CD14-positive monocyte (primary cell): ENCODE results near the gene TRAPPC5. TPM values are rescaled to one million over a fixed set of nuclear protein-coding genes. Genes with fewer than 3 reads are reported as not detected.

Experiments used
- DNase-seq, 3 donors: peaks; one replicate each; pipeline ENCODE4 v3.0.0-alpha.2; 2011 to 2022
- H2AFZ ChIP-seq: 2 replicates; pipeline ENCODE4 v1.6.0; 2012; ENCODE audit warnings: mild to moderate bottlenecking, low read depth, low read length, inconsistent platforms; ENCODE audit not compliant: insufficient read depth, poor library complexity, severe bottlenecking
- H3K27ac ChIP-seq, 2 donors: 1 replicate in 1 of 2; 2 replicates in 1 of 2; pipeline ENCODE4 v1.5.1; 2012 to 2013; ENCODE audit warnings: low read length in 2 of 2, control low read depth in 1 of 2, inconsistent platforms in 1 of 2, low read depth in 1 of 2, mild to moderate bottlenecking in 1 of 2
- H3K27me3 ChIP-seq, 2 donors: one replicate each; pipeline versions ENCODE4 v1.6.0 to v1.6.1; 2011 to 2013; ENCODE audit warnings: low read length in 2 of 2; ENCODE audit not compliant: control insufficient read depth in 2 of 2, insufficient read depth in 2 of 2
- H3K36me3 ChIP-seq, 2 donors: replicated peaks in 1 of 2; 1 replicate in 1 of 2; 2 replicates in 1 of 2; pipeline versions ENCODE4 v1.5.1 to v1.6.1; 2012 to 2013; ENCODE audit warnings: low read length in 2 of 2, control low read depth in 1 of 2, inconsistent platforms in 1 of 2, mild to moderate bottlenecking in 1 of 2; ENCODE audit not compliant: insufficient read depth in 2 of 2, control insufficient read depth in 1 of 2
- H3K4me1 ChIP-seq, 2 donors: 1 replicate in 1 of 2; 2 replicates in 1 of 2; pipeline versions ENCODE4 v1.5.1 to v1.6.1; 2012 to 2013; ENCODE audit warnings: low read length in 2 of 2, control low read depth in 1 of 2, inconsistent platforms in 1 of 2, mild to moderate bottlenecking in 1 of 2, moderate library complexity in 1 of 2; ENCODE audit not compliant: insufficient read depth in 2 of 2, control insufficient read depth in 1 of 2
- H3K4me2 ChIP-seq: replicated peaks from 2 replicates; pipeline ENCODE3; 2012; ENCODE audit warnings: low read length, moderate library complexity, mild to moderate bottlenecking; ENCODE audit not compliant: poor library complexity, severe bottlenecking; ENCODE audit errors: extremely low read depth
- H3K4me3 ChIP-seq, 3 experiments: fragments of 200-600 bp in 1 of 3; sonication (generic) in 1 of 3; replicated peaks in 1 of 3; 1 replicate in 2 of 3; 2 replicates in 1 of 3; pipeline ENCODE4 v1.5.1; 2011 to 2013; ENCODE audit warnings: low read length in 3 of 3, mild to moderate bottlenecking in 3 of 3, control low read depth in 2 of 3, low read depth in 2 of 3, inconsistent platforms in 1 of 3, moderate library complexity in 1 of 3
- H3K79me2 ChIP-seq: 2 replicates; pipeline ENCODE4 v1.6.0; 2012; ENCODE audit warnings: mild to moderate bottlenecking, control low read depth, inconsistent platforms, low read length, moderate library complexity; ENCODE audit not compliant: insufficient read depth
- H3K9ac ChIP-seq: 2 replicates; pipeline ENCODE4 v1.6.0; 2017; ENCODE audit warnings: low read length, mild to moderate bottlenecking; ENCODE audit not compliant: insufficient read depth, poor library complexity, severe bottlenecking
- H3K9me3 ChIP-seq, 2 donors: replicated peaks in 1 of 2; 1 replicate in 1 of 2; 2 replicates in 1 of 2; pipeline versions ENCODE4 v1.5.1 to v1.6.1; 2012 to 2013; ENCODE audit warnings: low read length in 2 of 2, control low read depth in 1 of 2; ENCODE audit not compliant: control insufficient read depth in 1 of 2, insufficient read depth in 1 of 2
- H4K20me1 ChIP-seq: 2 replicates; pipeline ENCODE4 v1.6.0; 2012; ENCODE audit warnings: mild to moderate bottlenecking, low read length, control low read depth, moderate library complexity; ENCODE audit not compliant: insufficient read depth
- H3K27ac Mint-ChIP-seq, 7 donors: one replicate each; pipeline ENCODE4 v1.8.0; 2020; ENCODE audit warnings: mild to moderate bottlenecking in 7 of 7, mixed read lengths in 7 of 7, moderate library complexity in 6 of 7, inconsistent platforms in 2 of 7
- H3K27me3 Mint-ChIP-seq, 3 donors: one replicate each; pipeline ENCODE4 v1.8.0; 2021 to 2022; ENCODE audit warnings: low read depth in 3 of 3, mild to moderate bottlenecking in 3 of 3, mixed read lengths in 3 of 3, moderate library complexity in 3 of 3, inconsistent platforms in 1 of 3
- H3K36me3 Mint-ChIP-seq, 2 donors: one replicate each; pipeline ENCODE4 v1.8.0; 2020; ENCODE audit warnings: mixed read lengths in 2 of 2, inconsistent platforms in 1 of 2, mild to moderate bottlenecking in 1 of 2
- H3K4me1 Mint-ChIP-seq: one replicate; pipeline ENCODE4 v1.8.0; 2020; ENCODE audit warnings: mild to moderate bottlenecking, mixed read lengths
- H3K4me3 Mint-ChIP-seq, 2 donors: one replicate each; pipeline ENCODE4 v1.8.0; 2020; ENCODE audit warnings: mild to moderate bottlenecking in 2 of 2, mixed read lengths in 2 of 2, moderate library complexity in 1 of 2
- H3K9me3 Mint-ChIP-seq, 7 donors: one replicate each; pipeline ENCODE4 v1.8.0; 2020 to 2022; ENCODE audit warnings: mixed read lengths in 7 of 7, mild to moderate bottlenecking in 6 of 7, moderate library complexity in 6 of 7, inconsistent platforms in 2 of 7
- WGBS: methylation state at CpG from one replicate; pipeline ENCODE4 v1.1.5; 2013; ENCODE audit warnings: missing lambda C conversion rate; ENCODE audit not compliant: insufficient coverage; 5-methylcytosine and 5-hydroxymethylcytosine counted together
- intact Hi-C, 2 donors: fragments of 100-400 bp; cut with micrococcal nuclease; formaldehyde crosslinking; loops; one replicate each; pipeline versions ENCODE4 v1.15.0 to v1.15.1; 2023
- polyA plus RNA-seq, 3 donors: library from polyadenylated mRNA; depleted of rRNA in 1 of 3; unstranded in 2 of 3; stranded (reverse) in 1 of 3; fragments of 300-500 nt in 2 of 3; fragments of >200 nt in 1 of 3; fragmentation: Illumina TruSeq in 2 of 3; gene quantifications; 1 replicate in 2 of 3; 2 replicates in 1 of 3; pipeline ENCODE4 v1.2.3, GENCODE V29; 2012 to 2021
- TF ChIP-seq, protein P1 (sequence below): fragments of 200-600 bp; IDR thresholded peaks from one replicate; pipeline ENCODE4 v1.8.0; 2022; ENCODE audit warnings: antibody characterized with exemption, mild to moderate bottlenecking

Gene TRAPPC5
- polyA plus RNA-seq, 3 donors, result 126 to 449 (median 414) TPM

DNA sequence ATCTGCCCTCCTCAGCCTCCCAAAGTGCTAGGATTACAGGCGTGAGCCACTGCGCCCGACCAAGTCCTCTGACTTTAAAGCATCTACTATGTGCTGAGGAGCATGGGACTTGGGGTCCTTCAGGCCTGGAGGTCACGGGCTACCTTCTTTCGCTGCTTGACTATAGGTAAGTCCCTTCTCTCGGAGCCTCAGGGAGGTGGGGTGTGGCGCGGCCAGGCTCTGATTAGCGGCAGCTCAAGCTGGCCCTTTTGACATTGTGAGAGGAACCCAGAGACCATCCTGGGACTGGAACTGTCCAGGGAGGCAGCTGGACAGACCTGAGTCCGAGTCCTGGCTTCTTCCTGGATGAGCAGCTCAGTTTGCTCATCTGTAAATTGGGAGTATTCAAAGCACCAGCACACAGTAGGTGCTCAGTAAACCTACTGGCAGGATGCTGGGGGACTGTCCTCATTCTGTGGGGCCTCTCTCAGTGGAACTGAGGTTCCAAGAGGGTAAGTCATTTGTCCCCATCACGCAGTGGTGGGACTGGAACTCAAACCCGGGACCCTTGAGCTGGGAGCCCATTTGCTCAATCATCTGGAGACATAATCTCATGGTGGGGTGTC, 20.5 kb downstream of the TRAPPC5 start:
- Histone ChIP-seq H3K36me3 (no peaks in the 10 kb centered on the region), H3K4me3 (no peak overlapping the region), H3K4me2 (no peak overlapping the region), H3K9ac (no peak overlapping the region), H3K9me3 (no peaks in the 10 kb centered on the region), H3K27me3 (no peaks in the 10 kb centered on the region), H4K20me1 (no peaks in the 10 kb centered on the region), H3K79me2 (no peaks in the 10 kb centered on the region), H3K27ac (peak overlapping the region in 1 of 2 donors; percentile 23), H2AFZ (no peak overlapping the region), H3K4me1 (peaks cover 68 to 71% of the 10 kb centered on the region in 2 donors)
- H3K27me3 Mint-ChIP-seq, result peaks cover 4 to 10% (median 4%) of the 10 kb centered on the region in 3 donors
- DNase-seq, result no peak
- no peak overlapping the region for H3K4me3 Mint-ChIP-seq
- peaks cover 0 to 2% of the 10 kb centered on the region in 2 donors for H3K36me3 Mint-ChIP-seq
- TF ChIP-seq, protein P1, sequence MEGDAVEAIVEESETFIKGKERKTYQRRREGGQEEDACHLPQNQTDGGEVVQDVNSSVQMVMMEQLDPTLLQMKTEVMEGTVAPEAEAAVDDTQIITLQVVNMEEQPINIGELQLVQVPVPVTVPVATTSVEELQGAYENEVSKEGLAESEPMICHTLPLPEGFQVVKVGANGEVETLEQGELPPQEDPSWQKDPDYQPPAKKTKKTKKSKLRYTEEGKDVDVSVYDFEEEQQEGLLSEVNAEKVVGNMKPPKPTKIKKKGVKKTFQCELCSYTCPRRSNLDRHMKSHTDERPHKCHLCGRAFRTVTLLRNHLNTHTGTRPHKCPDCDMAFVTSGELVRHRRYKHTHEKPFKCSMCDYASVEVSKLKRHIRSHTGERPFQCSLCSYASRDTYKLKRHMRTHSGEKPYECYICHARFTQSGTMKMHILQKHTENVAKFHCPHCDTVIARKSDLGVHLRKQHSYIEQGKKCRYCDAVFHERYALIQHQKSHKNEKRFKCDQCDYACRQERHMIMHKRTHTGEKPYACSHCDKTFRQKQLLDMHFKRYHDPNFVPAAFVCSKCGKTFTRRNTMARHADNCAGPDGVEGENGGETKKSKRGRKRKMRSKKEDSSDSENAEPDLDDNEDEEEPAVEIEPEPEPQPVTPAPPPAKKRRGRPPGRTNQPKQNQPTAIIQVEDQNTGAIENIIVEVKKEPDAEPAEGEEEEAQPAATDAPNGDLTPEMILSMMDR, result no peak
- intact Hi-C loops, result loop anchor here in 1 of 2 donors (5.0 kb wide), 1 partner anchor 51 kb away; no protein-coding TSS in a partner anchor
- H3K9me3 Mint-ChIP-seq, result no peaks in the 10 kb centered on the region
- peak overlapping the region in 6 of 7 donors; percentile 11 to 99 (median 92) for H3K27ac Mint-ChIP-seq
- WGBS, result 99% methylated on average over 11 of the region's 12 CpGs
- H3K4me1 Mint-ChIP-seq, result peaks cover 71% of the 10 kb centered on the region

DNA sequence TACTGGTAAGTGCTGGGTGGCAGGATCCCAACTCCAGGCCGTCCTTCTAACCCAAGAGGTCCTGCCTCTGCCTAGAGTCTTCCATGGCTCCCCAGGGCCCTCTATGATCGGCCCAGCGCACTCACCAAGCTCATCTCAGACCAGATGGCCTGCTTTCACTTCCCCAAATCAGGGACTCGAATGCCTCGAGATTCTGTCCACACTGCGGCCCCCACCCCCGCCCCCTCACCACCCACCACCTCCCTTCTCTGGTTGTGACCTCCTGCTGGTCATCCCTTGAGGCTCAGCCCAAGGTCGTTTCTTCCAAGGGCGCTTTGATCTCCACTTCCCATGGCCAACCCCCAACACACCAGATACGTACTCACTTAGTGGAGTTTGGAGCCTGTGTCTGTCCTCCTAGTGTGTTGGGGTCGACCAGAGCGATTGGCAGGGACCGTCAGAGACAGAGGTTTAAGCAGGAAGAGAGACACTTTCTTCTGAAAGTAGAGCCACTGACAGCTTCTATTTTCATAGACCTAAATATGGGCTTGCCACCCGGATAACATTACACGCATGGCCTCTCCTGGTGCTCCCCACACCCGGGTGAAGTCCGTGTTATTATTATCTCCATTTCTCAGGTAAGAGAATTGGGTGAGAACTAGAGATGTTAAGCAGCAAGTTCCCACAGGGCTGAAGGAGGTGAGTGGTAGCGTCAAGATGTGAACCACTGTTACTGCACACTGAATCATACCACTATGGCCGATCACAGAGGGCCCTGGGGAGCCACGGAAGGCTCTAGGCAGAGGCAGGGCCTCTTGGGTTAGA, 21.2 kb downstream of the TRAPPC5 start, which contains the start of gene FCER2:
Gene FCER2, minus strand, starts transcription at position 478 of the 804 bp plus-strand sequence. CDS start 2,371 bp downstream, outside the sequence.
- peaks cover 78% of the 10 kb centered on the region for H3K4me1 Mint-ChIP-seq
- WGBS, result 29% methylated on average over 6 of the region's 20 CpGs
- H3K9me3 ChIP-seq, result no peaks in the 10 kb centered on the region
- H3K36me3 Mint-ChIP-seq, result peaks cover 0 to 5% of the 10 kb centered on the region in 2 donors
- peaks cover 3 to 9% (median 6%) of the 10 kb centered on the region in 3 donors for H3K27me3 Mint-ChIP-seq
- H3K4me3 ChIP-seq, result no peak within 1 kb of the TSS
- TF ChIP-seq, protein P1, result no peak
- no peaks in the 10 kb centered on the region for H3K36me3 ChIP-seq
- no peak within 1 kb of the TSS for H2AFZ ChIP-seq
- no peak within 1 kb of the TSS for H3K4me3 Mint-ChIP-seq
- H3K27me3 ChIP-seq, result no peaks in the 10 kb centered on the region
- no peaks in the 10 kb centered on the region for H4K20me1 ChIP-seq
- H3K9ac ChIP-seq, result no peak within 1 kb of the TSS
- H3K27ac Mint-ChIP-seq, result peak within 1 kb of the TSS; percentile 80 to 99 (median 91)
- H3K4me1 ChIP-seq, result peaks cover 76 to 78% of the 10 kb centered on the region in 2 donors
- H3K27ac ChIP-seq, result peak within 1 kb of the TSS; percentile 64 to 67
- H3K9me3 Mint-ChIP-seq, result no peaks in the 10 kb centered on the region
- H3K4me2 ChIP-seq, result no peak within 1 kb of the TSS
- DNase-seq, result peak; percentile 70 to 77 (median 77)
- intact Hi-C loops, result loop anchor here in 1 of 2 donors (5.0 kb wide), 1 partner anchor 50 kb away; no protein-coding TSS in a partner anchor
- no peaks in the 10 kb centered on the region for H3K79me2 ChIP-seq
